ENCODE measurements around the gene GPHN.

GRCh38 chr14:67192366-67192765 is 684.4 kb downstream of the GPHN start:
- TF ChIP-seq CTCF (IDR thresholded peaks at IDR 0.05) (no peak), RFX5 (IDR thresholded peaks at IDR 0.05) (no peak), MAZ (IDR thresholded peaks at IDR 0.05; ENCODE audit: borderline replicate concordance, low read depth, low read length) (no peak), EP300 (IDR thresholded peaks at IDR 0.05) (no peak), CHD4 (IDR thresholded peaks at IDR 0.05; ENCODE audit: borderline replicate concordance) (no peak), POLR2AphosphoS2 (conservative IDR thresholded peaks at IDR 0.05; ENCODE audit: low read length) (no peak), REST (IDR thresholded peaks at IDR 0.05) (no peak), ZC3H11A (IDR thresholded peaks at IDR 0.05) (no peak), TFCP2L1 (CRISPR knock-in tag; IDR thresholded peaks at IDR 0.05) (no peak), MAX (IDR thresholded peaks at IDR 0.05) (no peak), RAD21 (conservative IDR thresholded peaks at IDR 0.05 in 1 of 2, IDR thresholded peaks at IDR 0.05 in 1 of 2) (no peak), CEBPB (IDR thresholded peaks at IDR 0.05) (no peak), HOXB13 (CRISPR knock-in tag; IDR thresholded peaks at IDR 0.05; ENCODE audit: low read depth) (no peak)

Measured in A549 (cell line).